Measurements from ENCODE around the gene FAM168B.

The FAM168B gene

GRCh38 chr2:131031875-131032274, 61.4 kb downstream of the FAM168B start:
- Histone ChIP-seq H3K56ac (ENCODE audit: low read length) (no peak overlapping the region), H2BK5ac (ENCODE audit: low read length) (no peak overlapping the region), H3K4ac (ENCODE audit: low read depth, low read length) (no peak overlapping the region), H4K5ac (ENCODE audit: low read length) (no peak overlapping the region), H2AK5ac (ENCODE audit: low read length) (no peak overlapping the region), H2BK15ac (replicated peaks; ENCODE audit: low read depth) (no peak overlapping the region), H3K27me3 (ENCODE audit: insufficient read depth, low read length, poor library complexity) (peaks cover 5% of the 10 kb centered on the region), H3K27ac (ENCODE audit: low read depth, low read length) (no peak overlapping the region), H3K4me3 (ENCODE audit: low read length) (no peak overlapping the region), H3K23ac (ENCODE audit: low read length) (no peak overlapping the region), H3K79me2 (ENCODE audit: control insufficient read depth, insufficient read depth, low read length) (no peaks in the 10 kb centered on the region), H4K8ac (ENCODE audit: low read depth, low read length) (no peak overlapping the region), H3K4me1 (ENCODE audit: control insufficient read depth, low read depth, low read length) (peaks cover 2% of the 10 kb centered on the region), H2BK120ac (ENCODE audit: low read depth, low read length) (no peak overlapping the region), H3K79me1 (ENCODE audit: low read length) (no peaks in the 10 kb centered on the region), H3K18ac (ENCODE audit: low read length) (no peak overlapping the region), H3K4me2 (ENCODE audit: low read length) (no peak overlapping the region), H3K9ac (ENCODE audit: low read length) (no peak overlapping the region), H3K36me3 (ENCODE audit: control insufficient read depth, insufficient read depth, low read length) (no peaks in the 10 kb centered on the region)
- no CpG with 5 or more reads among the region's 9 CpGs for WGBS (ENCODE audit: extremely low coverage, insufficient coverage, low lambda C conversion rate)
- DNase-seq: no peak

GRCh38 chr2:131031431-131031841, 61.8 kb downstream of the FAM168B start:
- Histone ChIP-seq H3K56ac (ENCODE audit: low read length) (no peak overlapping the region), H3K27me3 (ENCODE audit: insufficient read depth, low read length, poor library complexity) (peaks cover 5% of the 10 kb centered on the region), H4K8ac (ENCODE audit: low read depth, low read length) (no peak overlapping the region), H2BK5ac (ENCODE audit: low read length) (no peak overlapping the region), H4K5ac (ENCODE audit: low read length) (no peak overlapping the region), H3K4me3 (ENCODE audit: low read length) (no peak overlapping the region), H3K4me2 (ENCODE audit: low read length) (no peak overlapping the region), H3K79me2 (ENCODE audit: control insufficient read depth, insufficient read depth, low read length) (no peaks in the 10 kb centered on the region), H2BK15ac (replicated peaks; ENCODE audit: low read depth) (no peak overlapping the region), H2AK5ac (ENCODE audit: low read length) (no peak overlapping the region), H3K79me1 (ENCODE audit: low read length) (no peaks in the 10 kb centered on the region), H3K27ac (ENCODE audit: low read depth, low read length) (no peak overlapping the region), H3K18ac (ENCODE audit: low read length) (no peak overlapping the region), H3K4ac (ENCODE audit: low read depth, low read length) (no peak overlapping the region), H3K36me3 (ENCODE audit: control insufficient read depth, insufficient read depth, low read length) (no peaks in the 10 kb centered on the region), H3K9ac (ENCODE audit: low read length) (no peak overlapping the region), H3K4me1 (ENCODE audit: control insufficient read depth, low read depth, low read length) (peaks cover 2% of the 10 kb centered on the region), H2BK120ac (ENCODE audit: low read depth, low read length) (no peak overlapping the region), H3K23ac (ENCODE audit: low read length) (no peak overlapping the region)
- WGBS (ENCODE audit: extremely low coverage, insufficient coverage, low lambda C conversion rate): no CpG with 5 or more reads among the region's 9 CpGs
- no peak for DNase-seq

- Histone ChIP-seq H3K27me3 (ENCODE audit: insufficient read depth, low read length, poor library complexity) (peaks cover 5% of the 10 kb centered on the region), H3K4me1 (ENCODE audit: control insufficient read depth, low read depth, low read length) (no peaks in the 10 kb centered on the region), H2BK5ac (ENCODE audit: low read length) (no peak overlapping the region), H3K36me3 (ENCODE audit: control insufficient read depth, insufficient read depth, low read length) (no peaks in the 10 kb centered on the region), H3K9ac (ENCODE audit: low read length) (no peak overlapping the region), H3K56ac (ENCODE audit: low read length) (no peak overlapping the region), H3K4me3 (ENCODE audit: low read length) (no peak overlapping the region), H3K4me2 (ENCODE audit: low read length) (no peak overlapping the region), H3K27ac (ENCODE audit: low read depth, low read length) (no peak overlapping the region), H3K79me1 (ENCODE audit: low read length) (no peaks in the 10 kb centered on the region), H2BK15ac (replicated peaks; ENCODE audit: low read depth) (no peak overlapping the region), H3K23ac (ENCODE audit: low read length) (no peak overlapping the region), H3K79me2 (ENCODE audit: control insufficient read depth, insufficient read depth, low read length) (no peaks in the 10 kb centered on the region), H2AK5ac (ENCODE audit: low read length) (no peak overlapping the region), H3K4ac (ENCODE audit: low read depth, low read length) (no peak overlapping the region), H4K8ac (ENCODE audit: low read depth, low read length) (no peak overlapping the region), H2BK120ac (ENCODE audit: low read depth, low read length) (no peak overlapping the region), H3K18ac (ENCODE audit: low read length) (no peak overlapping the region), H4K5ac (ENCODE audit: low read length) (no peak overlapping the region)
- no peak for DNase-seq
- no CpG with 5 or more reads among the region's 13 CpGs for WGBS (ENCODE audit: extremely low coverage, insufficient coverage, low lambda C conversion rate)
Observed at GRCh38 chr2:131030478-131030971, 62.7 kb downstream of the FAM168B start.

GRCh38 chr2:131029812-131030211, 63.4 kb downstream of the FAM168B start:
- Histone ChIP-seq H3K4me2 (ENCODE audit: low read length) (no peak overlapping the region), H3K79me2 (ENCODE audit: control insufficient read depth, insufficient read depth, low read length) (no peaks in the 10 kb centered on the region), H3K18ac (ENCODE audit: low read length) (no peak overlapping the region), H3K27ac (ENCODE audit: low read depth, low read length) (no peak overlapping the region), H3K4me3 (ENCODE audit: low read length) (no peak overlapping the region), H3K36me3 (ENCODE audit: control insufficient read depth, insufficient read depth, low read length) (no peaks in the 10 kb centered on the region), H3K9ac (ENCODE audit: low read length) (no peak overlapping the region), H3K56ac (ENCODE audit: low read length) (no peak overlapping the region), H3K23ac (ENCODE audit: low read length) (no peak overlapping the region), H3K79me1 (ENCODE audit: low read length) (no peaks in the 10 kb centered on the region), H2AK5ac (ENCODE audit: low read length) (no peak overlapping the region), H3K27me3 (ENCODE audit: insufficient read depth, low read length, poor library complexity) (peaks cover 5% of the 10 kb centered on the region), H2BK5ac (ENCODE audit: low read length) (no peak overlapping the region), H2BK15ac (replicated peaks; ENCODE audit: low read depth) (no peak overlapping the region), H2BK120ac (ENCODE audit: low read depth, low read length) (no peak overlapping the region), H4K8ac (ENCODE audit: low read depth, low read length) (no peak overlapping the region), H3K4me1 (ENCODE audit: control insufficient read depth, low read depth, low read length) (no peaks in the 10 kb centered on the region), H4K5ac (ENCODE audit: low read length) (no peak overlapping the region), H3K4ac (ENCODE audit: low read depth, low read length) (no peak overlapping the region)
- DNase-seq: no peak
- WGBS (ENCODE audit: extremely low coverage, insufficient coverage, low lambda C conversion rate): no CpG with 5 or more reads among the region's 8 CpGs

GRCh38 chr2:131027566-131028528, 65.4 kb downstream of the FAM168B start:
- Histone ChIP-seq H4K8ac (ENCODE audit: low read depth, low read length) (no peak overlapping the region), H2BK120ac (ENCODE audit: low read depth, low read length) (no peak overlapping the region), H3K4ac (ENCODE audit: low read depth, low read length) (no peak overlapping the region), H3K27me3 (ENCODE audit: insufficient read depth, low read length, poor library complexity) (no peaks in the 10 kb centered on the region), H3K4me3 (ENCODE audit: low read length) (no peak overlapping the region), H2AK5ac (ENCODE audit: low read length) (no peak overlapping the region), H3K4me1 (ENCODE audit: control insufficient read depth, low read depth, low read length) (no peaks in the 10 kb centered on the region), H3K23ac (ENCODE audit: low read length) (no peak overlapping the region), H2BK15ac (replicated peaks; ENCODE audit: low read depth) (no peak overlapping the region), H3K4me2 (ENCODE audit: low read length) (no peak overlapping the region), H2BK5ac (ENCODE audit: low read length) (no peak overlapping the region), H3K79me2 (ENCODE audit: control insufficient read depth, insufficient read depth, low read length) (no peaks in the 10 kb centered on the region), H3K36me3 (ENCODE audit: control insufficient read depth, insufficient read depth, low read length) (no peaks in the 10 kb centered on the region), H3K27ac (ENCODE audit: low read depth, low read length) (no peak overlapping the region), H3K9ac (ENCODE audit: low read length) (no peak overlapping the region), H3K18ac (ENCODE audit: low read length) (no peak overlapping the region), H3K79me1 (ENCODE audit: low read length) (no peaks in the 10 kb centered on the region), H4K5ac (ENCODE audit: low read length) (no peak overlapping the region), H3K56ac (ENCODE audit: low read length) (no peak overlapping the region)
- no peak for DNase-seq
- WGBS (ENCODE audit: extremely low coverage, insufficient coverage, low lambda C conversion rate): no CpG with 5 or more reads among the region's 12 CpGs

All from mesendoderm (in vitro differentiated cells).